Astrocyte (in vitro differentiated cells and primary cell): ENCODE data around the gene AK1. TPM values are rescaled to one million over a fixed set of nuclear protein-coding genes. Genes with fewer than 3 reads are reported as not detected.

Experiments
- DNase-seq: peaks from one replicate; pipeline ENCODE4 v3.0.0-alpha.2; 2010; ENCODE audit warnings: low read depth
- FAIRE-seq: peaks from 2 replicates; lab custom pipeline; 2011; peaks lifted over from hg19 to GRCh38; lab: Jason Lieb, UNC
- H2AFZ ChIP-seq: 2 replicates; pipeline ENCODE4 v1.6.0; 2012; ENCODE audit warnings: low read depth, low read length, inconsistent platforms
- H3K27ac ChIP-seq: 2 replicates; pipeline ENCODE4 v1.5.1; 2011; ENCODE audit warnings: low read depth, low read length, inconsistent platforms
- H3K27me3 ChIP-seq: 2 replicates; pipeline ENCODE4 v1.6.0; 2011; ENCODE audit warnings: low read length, inconsistent platforms; ENCODE audit not compliant: insufficient read depth
- H3K36me3 ChIP-seq: 2 replicates; pipeline ENCODE4 v1.5.1; 2011; ENCODE audit warnings: low read length, inconsistent platforms; ENCODE audit not compliant: insufficient read depth
- H3K4me1 ChIP-seq: 2 replicates; pipeline ENCODE4 v1.5.1; 2011; ENCODE audit warnings: low read length, inconsistent platforms; ENCODE audit not compliant: insufficient read depth
- H3K4me2 ChIP-seq: 2 replicates; pipeline ENCODE4 v1.6.0; 2012; ENCODE audit warnings: low read length, inconsistent platforms
- H3K4me3 ChIP-seq: 2 replicates; pipeline ENCODE4 v1.5.1; 2011; ENCODE audit warnings: low read depth, mild to moderate bottlenecking, low read length, inconsistent platforms; ENCODE audit not compliant: insufficient read depth
- H3K79me2 ChIP-seq: 2 replicates; pipeline ENCODE4 v1.6.0; 2012; ENCODE audit warnings: mild to moderate bottlenecking, low read length, inconsistent platforms; ENCODE audit not compliant: insufficient read depth
- H3K9ac ChIP-seq: 2 replicates; pipeline ENCODE4 v1.6.0; 2012; ENCODE audit warnings: mild to moderate bottlenecking, low read length, inconsistent platforms
- H3K9me3 ChIP-seq: 2 replicates; pipeline ENCODE4 v1.5.1; 2012; ENCODE audit warnings: low read depth, mild to moderate bottlenecking, low read length, inconsistent platforms; ENCODE audit not compliant: insufficient read depth
- H4K20me1 ChIP-seq: 2 replicates; pipeline ENCODE4 v1.6.0; 2012; ENCODE audit warnings: low read length, inconsistent platforms; ENCODE audit not compliant: insufficient read depth
- H3K27ac Mint-ChIP-seq: one replicate; pipeline ENCODE4 v1.8.0; 2021; ENCODE audit warnings: mild to moderate bottlenecking, mixed read lengths; ENCODE audit not compliant: unreplicated experiment
- H3K27me3 Mint-ChIP-seq: one replicate; pipeline ENCODE4 v1.8.0; 2021; ENCODE audit warnings: low read depth, mixed read lengths; ENCODE audit not compliant: unreplicated experiment
- H3K36me3 Mint-ChIP-seq: one replicate; pipeline ENCODE4 v1.8.0; 2021; ENCODE audit warnings: low read depth, mixed read lengths; ENCODE audit not compliant: unreplicated experiment
- H3K4me1 Mint-ChIP-seq: one replicate; pipeline ENCODE4 v1.8.0; 2021; ENCODE audit warnings: low read depth, mixed read lengths; ENCODE audit not compliant: unreplicated experiment
- H3K4me3 Mint-ChIP-seq: one replicate; pipeline ENCODE4 v1.8.0; 2021; ENCODE audit warnings: mild to moderate bottlenecking, moderate library complexity, mixed read lengths; ENCODE audit not compliant: unreplicated experiment
- H3K9me3 Mint-ChIP-seq: one replicate; pipeline ENCODE4 v1.8.0; 2021; ENCODE audit warnings: mild to moderate bottlenecking, mixed read lengths; ENCODE audit not compliant: unreplicated experiment
- EZH2 ChIP-seq: IDR thresholded peaks from 2 replicates; pipeline ENCODE4 v1.6.1; 2012; ENCODE audit warnings: mild to moderate bottlenecking, low read length, inconsistent platforms; ENCODE audit not compliant: insufficient read depth
- total RNA-seq: library from RNA; stranded (reverse); gene quantifications from 2 replicates; pipeline ENCODE4 v1.2.1, GENCODE V29; 2021
- TF ChIP-seq, protein P1 (sequence below): IDR thresholded peaks from 2 replicates; pipeline ENCODE4 v1.5.1; 2011; ENCODE audit warnings: low read depth, mild to moderate bottlenecking, inconsistent platforms, low read length, moderate library complexity; ENCODE audit not compliant: insufficient read depth

AK1 gene
- total RNA-seq, 1 donor from 2014 or later = 78.0 TPM

DNA sequence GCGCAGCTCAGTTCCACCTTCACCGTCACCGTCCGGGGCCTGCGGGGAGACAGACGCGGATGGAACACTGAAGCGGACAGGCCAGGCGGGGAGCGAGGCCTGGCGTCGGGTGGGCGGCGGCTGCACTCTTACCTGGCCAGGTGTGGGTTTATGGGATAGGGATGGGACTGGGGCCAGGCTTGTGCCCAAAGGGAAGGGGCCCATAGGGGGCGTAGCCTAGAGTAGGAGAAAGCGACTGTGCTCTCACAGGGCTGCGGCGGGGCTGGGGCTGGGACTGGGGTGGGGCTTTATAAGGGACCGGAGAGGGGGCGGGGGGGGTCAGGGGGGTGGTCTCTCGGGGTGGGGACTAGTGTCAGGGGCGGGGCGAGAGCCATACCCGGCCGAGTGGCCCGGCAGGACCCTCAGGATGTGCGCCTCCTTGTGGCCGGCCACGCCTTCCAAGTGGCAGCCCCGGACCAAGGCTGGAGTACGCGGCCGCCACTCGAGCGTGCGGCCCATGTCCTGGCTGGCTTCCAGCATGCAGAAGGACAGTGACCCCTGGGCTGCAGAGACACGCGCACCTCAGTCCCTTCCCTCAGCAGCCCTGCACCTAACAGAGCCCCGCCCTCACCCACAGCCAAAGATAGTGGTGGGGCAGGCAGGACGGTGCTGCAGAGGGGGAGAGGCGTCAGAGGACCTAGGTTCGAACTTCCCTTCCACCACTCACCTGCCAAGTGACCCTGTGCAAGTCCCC lies 52.0 kb downstream of the AK1 start:
- H3K27ac ChIP-seq = no peak overlapping the region
- Mint-ChIP-seq H3K27me3 (peaks cover 24% of the 10 kb centered on the region), H3K4me1 (peaks cover 8% of the 10 kb centered on the region), H3K27ac (no peak overlapping the region), H3K36me3 (no peaks in the 10 kb centered on the region), H3K4me3 (no peak overlapping the region), H3K9me3 (no peaks in the 10 kb centered on the region)
- no peak overlapping the region for H3K9ac ChIP-seq
- H3K9me3 ChIP-seq = no peaks in the 10 kb centered on the region
- H4K20me1 ChIP-seq = peaks cover 4% of the 10 kb centered on the region
- no peak for TF ChIP-seq EZH2
- TF ChIP-seq, protein P1, sequence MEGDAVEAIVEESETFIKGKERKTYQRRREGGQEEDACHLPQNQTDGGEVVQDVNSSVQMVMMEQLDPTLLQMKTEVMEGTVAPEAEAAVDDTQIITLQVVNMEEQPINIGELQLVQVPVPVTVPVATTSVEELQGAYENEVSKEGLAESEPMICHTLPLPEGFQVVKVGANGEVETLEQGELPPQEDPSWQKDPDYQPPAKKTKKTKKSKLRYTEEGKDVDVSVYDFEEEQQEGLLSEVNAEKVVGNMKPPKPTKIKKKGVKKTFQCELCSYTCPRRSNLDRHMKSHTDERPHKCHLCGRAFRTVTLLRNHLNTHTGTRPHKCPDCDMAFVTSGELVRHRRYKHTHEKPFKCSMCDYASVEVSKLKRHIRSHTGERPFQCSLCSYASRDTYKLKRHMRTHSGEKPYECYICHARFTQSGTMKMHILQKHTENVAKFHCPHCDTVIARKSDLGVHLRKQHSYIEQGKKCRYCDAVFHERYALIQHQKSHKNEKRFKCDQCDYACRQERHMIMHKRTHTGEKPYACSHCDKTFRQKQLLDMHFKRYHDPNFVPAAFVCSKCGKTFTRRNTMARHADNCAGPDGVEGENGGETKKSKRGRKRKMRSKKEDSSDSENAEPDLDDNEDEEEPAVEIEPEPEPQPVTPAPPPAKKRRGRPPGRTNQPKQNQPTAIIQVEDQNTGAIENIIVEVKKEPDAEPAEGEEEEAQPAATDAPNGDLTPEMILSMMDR = no peak
- no peak for DNase-seq
- H3K4me1 ChIP-seq = peaks cover 7% of the 10 kb centered on the region
- FAIRE-seq = no peak
- no peak overlapping the region for H3K4me2 ChIP-seq
- H2AFZ ChIP-seq = no peak overlapping the region
- no peaks in the 10 kb centered on the region for H3K79me2 ChIP-seq
- peaks cover 3% of the 10 kb centered on the region for H3K36me3 ChIP-seq
- no peak overlapping the region for H3K4me3 ChIP-seq
- H3K27me3 ChIP-seq = no peaks in the 10 kb centered on the region

DNA sequence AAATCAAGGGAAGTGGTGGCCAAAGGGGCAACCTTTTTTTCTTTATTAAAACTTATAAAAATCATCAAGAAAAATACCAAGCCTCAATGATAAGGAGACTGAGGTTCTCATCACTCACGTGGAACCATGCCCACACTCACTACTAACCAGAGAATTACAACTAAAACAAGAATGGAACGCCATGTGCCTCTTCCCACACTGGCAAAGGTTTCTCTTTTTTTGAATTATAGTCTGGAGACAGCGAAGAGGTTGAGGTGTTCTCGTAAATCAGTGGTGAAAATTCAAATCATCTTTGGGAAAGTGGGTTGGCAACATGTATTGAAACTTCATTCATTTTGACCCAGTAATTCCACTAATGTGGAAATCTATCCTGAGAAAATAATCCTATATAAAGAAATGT lies 55.4 kb downstream of the AK1 start:
- Histone ChIP-seq H3K27ac (no peak overlapping the region), H4K20me1 (peaks cover 4% of the 10 kb centered on the region), H3K36me3 (peaks cover 5% of the 10 kb centered on the region), H3K9me3 (no peaks in the 10 kb centered on the region), H3K79me2 (no peaks in the 10 kb centered on the region), H3K4me2 (no peak overlapping the region), H3K9ac (no peak overlapping the region), H3K27me3 (no peaks in the 10 kb centered on the region), H3K4me1 (peaks cover 2% of the 10 kb centered on the region), H3K4me3 (no peak overlapping the region), H2AFZ (no peak overlapping the region)
- H3K4me1 Mint-ChIP-seq = peaks cover 1% of the 10 kb centered on the region
- no peak overlapping the region for H3K27ac Mint-ChIP-seq
- peaks cover 18% of the 10 kb centered on the region for H3K27me3 Mint-ChIP-seq
- H3K9me3 Mint-ChIP-seq = no peaks in the 10 kb centered on the region
- FAIRE-seq (no peak), DNase-seq (no peak)
- TF ChIP-seq EZH2 = no peak
- TF ChIP-seq, protein P1 = no peak
- peaks cover 8% of the 10 kb centered on the region for H3K36me3 Mint-ChIP-seq
- H3K4me3 Mint-ChIP-seq = no peak overlapping the region

DNA sequence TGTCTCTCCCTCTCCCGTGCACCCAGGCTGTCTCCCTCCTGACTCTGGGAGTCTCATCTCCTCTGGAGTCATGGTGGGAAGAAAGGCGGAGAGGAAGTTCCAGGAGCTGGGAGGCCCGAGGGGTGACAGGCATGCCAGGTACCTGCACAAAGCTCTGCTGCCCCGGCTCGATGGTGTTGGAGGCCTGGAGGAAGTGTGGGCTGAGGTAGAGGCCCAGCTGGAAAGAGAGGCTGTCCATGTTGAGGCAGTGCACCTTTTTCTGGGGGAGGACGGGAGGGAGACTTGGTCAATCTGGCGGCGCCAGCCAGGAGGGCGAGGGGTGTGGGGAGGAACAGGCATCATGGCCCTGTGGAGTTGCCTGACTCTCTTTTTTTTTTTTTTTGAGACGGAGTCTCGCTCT lies 58.9 kb downstream of the AK1 start:
- no peak overlapping the region for H3K4me3 Mint-ChIP-seq
- Histone ChIP-seq H4K20me1 (peaks cover 4% of the 10 kb centered on the region), H3K27me3 (no peaks in the 10 kb centered on the region), H3K9ac (no peak overlapping the region), H3K4me3 (no peak overlapping the region), H3K4me2 (no peak overlapping the region), H3K27ac (no peak overlapping the region), H2AFZ (no peak overlapping the region), H3K4me1 (no peaks in the 10 kb centered on the region), H3K9me3 (no peaks in the 10 kb centered on the region), H3K36me3 (peaks cover 2% of the 10 kb centered on the region), H3K79me2 (no peaks in the 10 kb centered on the region)
- FAIRE-seq = no peak
- no peak overlapping the region for H3K27ac Mint-ChIP-seq
- no peak for DNase-seq
- TF ChIP-seq, protein P1 = no peak
- TF ChIP-seq EZH2 = no peak
- H3K4me1 Mint-ChIP-seq = peaks cover 1% of the 10 kb centered on the region
- H3K27me3 Mint-ChIP-seq = no peaks in the 10 kb centered on the region
- no peaks in the 10 kb centered on the region for H3K9me3 Mint-ChIP-seq
- peaks cover 12% of the 10 kb centered on the region for H3K36me3 Mint-ChIP-seq
